NCI-H2029 (cell line): ENCODE results near the gene FASTK.

Experiments
- DNase-seq: peaks from one replicate; lab custom pipeline; 2025; lab: John Stamatoyannopoulos, UW

Gene FASTK

GRCh38 chr7:151080522-151081169 is at the start of gene FASTK:
FASTK (minus strand) TSS chr7:151080809; CDS start chr7:151080766, 43 bp downstream.
- DNase-seq, result peak; percentile 83

- DNase-seq, result no peak
These were observed 49.5 kb upstream of the FASTK start for GRCh38 chr7:151129960-151130591.

- DNase-seq, result no peak
These were observed 48.7 kb upstream of the FASTK start for GRCh38 chr7:151129117-151129959.

- DNase-seq, result no peak
These were observed 48.1 kb upstream of the FASTK start for GRCh38 chr7:151128716-151129115.

GRCh38 chr7:151128144-151128543 is 47.5 kb upstream of the FASTK start:
- DNase-seq, result no peak

- no peak for DNase-seq
These were observed 46.0 kb upstream of the FASTK start for GRCh38 chr7:151126491-151127137.

GRCh38 chr7:151125846-151126481 is 45.4 kb upstream of the FASTK start:
- no peak for DNase-seq

- DNase-seq, result no peak
These were observed 44.8 kb upstream of the FASTK start for GRCh38 chr7:151125470-151125845.

GRCh38 chr7:151124899-151125399 is 44.3 kb upstream of the FASTK start:
- no peak for DNase-seq

- no peak for DNase-seq
These were observed 43.9 kb upstream of the FASTK start for GRCh38 chr7:151124481-151124880.

GRCh38 chr7:151123822-151124464 is 43.3 kb upstream of the FASTK start:
- DNase-seq, result peak; percentile 71

GRCh38 chr7:151123158-151123821 is 42.7 kb upstream of the FASTK start:
- no peak for DNase-seq

- no peak for DNase-seq
These were observed 42.2 kb upstream of the FASTK start for GRCh38 chr7:151122796-151123157.

GRCh38 chr7:151122276-151122675 is 41.7 kb upstream of the FASTK start:
- no peak for DNase-seq

- DNase-seq, result no peak
These were observed 41.0 kb upstream of the FASTK start for GRCh38 chr7:151121380-151122170.

- no peak for DNase-seq
These were observed 40.3 kb upstream of the FASTK start for GRCh38 chr7:151120896-151121295.

GRCh38 chr7:151119902-151120301 is 39.3 kb upstream of the FASTK start:
- no peak for DNase-seq

- DNase-seq, result no peak
These were observed 38.4 kb upstream of the FASTK start for GRCh38 chr7:151119055-151119415.

- no peak for DNase-seq
These were observed 37.8 kb upstream of the FASTK start for GRCh38 chr7:151118108-151119054.
